Cardiac muscle cell (in vitro differentiated cells and primary cell): ENCODE results near the gene TDRD9. TPM values are rescaled to one million over a fixed set of nuclear protein-coding genes. Genes with fewer than 3 reads are reported as not detected.
A peak's percentile ranks its signal among the peaks of the same experiment; 100 is the strongest.

ENCODE experiments used
- DNase-seq, 2 donors: peaks; one replicate each; pipeline versions ENCODE4 v3.0.0 to v3.0.0-alpha.2; 2010 to 2017; ENCODE audit warnings: low read depth in 1 of 2, low spot score in 1 of 2
- H3K27ac ChIP-seq: fragments of 200-600 bp; sonication (generic); 2 replicates; pipeline ENCODE4 v1.5.1; 2016
- H3K27me3 ChIP-seq: fragments of 200-600 bp; sonication (generic); 2 replicates; pipeline ENCODE4 v1.6.0; 2016; ENCODE audit warnings: control low read depth
- H3K36me3 ChIP-seq: fragments of 200-600 bp; sonication (generic); 2 replicates; pipeline ENCODE4 v1.5.1; 2016; ENCODE audit warnings: control low read depth
- H3K4me1 ChIP-seq: fragments of 200-600 bp; sonication (generic); 2 replicates; pipeline ENCODE4 v1.8.1; 2017; ENCODE audit warnings: low read depth, mild to moderate bottlenecking, mixed run types
- H3K4me3 ChIP-seq: fragments of 200-600 bp; sonication (generic); 2 replicates; pipeline ENCODE4 v1.5.1; 2016; ENCODE audit warnings: mild to moderate bottlenecking
- H3K9me3 ChIP-seq: fragments of 200-600 bp; sonication (generic); 2 replicates; pipeline ENCODE4 v1.5.1; 2017; ENCODE audit warnings: low read depth, mild to moderate bottlenecking, control low read depth
- polyA plus RNA-seq: library from polyadenylated mRNA; unstranded; fragments of >200 nt; fragmentation: Nextera tagmentation; extraction: Ambion mirVana; gene quantifications from 2 replicates; pipeline ENCODE4 v1.2.1, GENCODE V29; 2016
- total RNA-seq: library from RNA; depleted of rRNA; stranded (reverse); fragments of >200 nt; gene quantifications from 2 replicates; pipeline ENCODE4 v1.2.3, GENCODE V29; 2016
- TF ChIP-seq, protein P1 (sequence below): IDR thresholded peaks from 2 replicates; pipeline ENCODE4 v1.5.1; 2012; ENCODE audit warnings: low read depth, mild to moderate bottlenecking, low read length

TDRD9 gene
- total and polyA plus RNA-seq, 2 experiments from 2014 or later, result 0.31 TPM; not detected in 1

DNA sequence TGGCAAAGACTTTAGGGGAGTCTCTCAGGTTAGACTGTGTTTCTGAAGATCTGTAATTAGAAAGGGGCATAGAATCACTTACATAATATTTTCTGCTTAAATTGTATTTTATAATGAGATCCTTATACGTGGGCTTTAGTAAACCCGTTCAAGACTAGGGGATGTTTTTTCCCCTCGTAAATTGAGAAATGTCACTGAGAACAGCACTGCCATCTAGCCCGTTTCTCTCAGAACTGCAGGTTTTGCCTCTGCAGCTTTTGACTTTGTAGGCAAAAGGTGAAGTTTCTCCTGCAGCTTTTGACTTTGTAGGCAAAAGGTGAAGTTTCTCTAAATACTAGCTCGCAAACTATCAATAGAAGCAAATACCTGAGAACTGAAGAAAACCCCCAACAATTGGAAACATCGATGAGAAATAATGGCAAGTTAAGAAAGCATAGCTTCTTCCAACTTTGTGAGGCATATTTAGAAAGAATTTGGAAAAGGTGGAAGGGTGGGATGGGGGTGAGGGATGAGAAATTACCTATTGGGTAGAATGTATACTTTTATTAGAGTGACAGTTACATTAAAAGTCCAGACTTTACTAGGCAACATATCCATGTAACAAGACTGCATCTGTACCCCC is 147.4 kb downstream of the TDRD9 start:
- TF ChIP-seq, protein P1, sequence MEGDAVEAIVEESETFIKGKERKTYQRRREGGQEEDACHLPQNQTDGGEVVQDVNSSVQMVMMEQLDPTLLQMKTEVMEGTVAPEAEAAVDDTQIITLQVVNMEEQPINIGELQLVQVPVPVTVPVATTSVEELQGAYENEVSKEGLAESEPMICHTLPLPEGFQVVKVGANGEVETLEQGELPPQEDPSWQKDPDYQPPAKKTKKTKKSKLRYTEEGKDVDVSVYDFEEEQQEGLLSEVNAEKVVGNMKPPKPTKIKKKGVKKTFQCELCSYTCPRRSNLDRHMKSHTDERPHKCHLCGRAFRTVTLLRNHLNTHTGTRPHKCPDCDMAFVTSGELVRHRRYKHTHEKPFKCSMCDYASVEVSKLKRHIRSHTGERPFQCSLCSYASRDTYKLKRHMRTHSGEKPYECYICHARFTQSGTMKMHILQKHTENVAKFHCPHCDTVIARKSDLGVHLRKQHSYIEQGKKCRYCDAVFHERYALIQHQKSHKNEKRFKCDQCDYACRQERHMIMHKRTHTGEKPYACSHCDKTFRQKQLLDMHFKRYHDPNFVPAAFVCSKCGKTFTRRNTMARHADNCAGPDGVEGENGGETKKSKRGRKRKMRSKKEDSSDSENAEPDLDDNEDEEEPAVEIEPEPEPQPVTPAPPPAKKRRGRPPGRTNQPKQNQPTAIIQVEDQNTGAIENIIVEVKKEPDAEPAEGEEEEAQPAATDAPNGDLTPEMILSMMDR, result peak; percentile 47
- no peak overlapping the region for H3K27ac ChIP-seq
- no peak overlapping the region for H3K4me3 ChIP-seq
- H3K36me3 ChIP-seq, result no peaks in the 10 kb centered on the region
- H3K9me3 ChIP-seq, result no peaks in the 10 kb centered on the region
- no peaks in the 10 kb centered on the region for H3K27me3 ChIP-seq
- DNase-seq, result peak in 1 of 2 donors; percentile 10
- no peaks in the 10 kb centered on the region for H3K4me1 ChIP-seq

DNA sequence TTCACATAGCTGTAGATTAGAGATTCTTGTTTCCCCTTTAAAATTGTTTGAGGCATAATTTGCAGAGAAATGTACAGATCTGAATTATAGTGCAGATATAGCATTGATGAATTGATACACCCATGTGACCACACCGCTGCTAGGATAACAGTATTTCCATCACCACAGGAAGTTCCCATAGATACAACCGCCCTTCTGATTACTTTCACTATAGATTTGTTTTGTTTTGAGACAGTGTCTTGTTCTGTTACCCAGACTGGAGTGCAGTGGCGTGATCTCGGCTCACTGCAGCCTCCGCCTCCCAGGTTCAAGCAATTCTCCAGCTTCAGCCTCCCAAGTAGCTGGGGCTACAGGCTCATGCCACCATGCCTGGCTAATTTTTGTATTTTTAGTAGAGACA is 148.5 kb downstream of the TDRD9 start:
- no peak overlapping the region for H3K27ac ChIP-seq
- no peaks in the 10 kb centered on the region for H3K4me1 ChIP-seq
- TF ChIP-seq, protein P1, result no peak
- H3K4me3 ChIP-seq, result no peak overlapping the region
- H3K36me3 ChIP-seq, result no peaks in the 10 kb centered on the region
- DNase-seq, result no peak
- H3K27me3 ChIP-seq, result no peaks in the 10 kb centered on the region
- H3K9me3 ChIP-seq, result no peaks in the 10 kb centered on the region

DNA sequence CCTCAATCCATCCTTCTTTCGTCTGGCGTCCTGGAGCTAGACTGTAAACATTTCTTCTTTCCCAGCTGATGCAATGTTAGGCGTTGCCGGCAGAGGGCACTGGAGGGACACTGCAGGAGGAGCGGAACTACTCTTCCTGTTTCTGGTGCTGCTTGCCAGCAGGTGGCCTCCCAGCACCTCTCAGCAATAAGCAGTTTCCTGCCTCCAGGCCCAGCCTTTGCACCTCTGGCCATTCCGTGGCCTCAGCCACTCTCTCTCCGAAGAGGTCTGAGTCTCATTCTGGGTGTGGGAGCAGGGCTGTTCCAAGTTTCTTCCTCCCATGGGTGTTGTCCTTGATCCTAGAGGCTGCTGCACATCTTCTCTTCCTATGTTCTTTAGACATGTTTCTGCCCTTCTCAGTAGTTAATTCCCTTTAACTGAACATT is 149.8 kb downstream of the TDRD9 start:
- peak; percentile 90 to 93 for DNase-seq
- TF ChIP-seq, protein P1, result peak; percentile 100
- H3K27ac ChIP-seq, result no peak overlapping the region
- H3K4me3 ChIP-seq, result no peak overlapping the region
- H3K27me3 ChIP-seq, result no peaks in the 10 kb centered on the region
- peaks cover 3% of the 10 kb centered on the region for H3K4me1 ChIP-seq
- H3K36me3 ChIP-seq, result no peaks in the 10 kb centered on the region
- no peaks in the 10 kb centered on the region for H3K9me3 ChIP-seq

DNA sequence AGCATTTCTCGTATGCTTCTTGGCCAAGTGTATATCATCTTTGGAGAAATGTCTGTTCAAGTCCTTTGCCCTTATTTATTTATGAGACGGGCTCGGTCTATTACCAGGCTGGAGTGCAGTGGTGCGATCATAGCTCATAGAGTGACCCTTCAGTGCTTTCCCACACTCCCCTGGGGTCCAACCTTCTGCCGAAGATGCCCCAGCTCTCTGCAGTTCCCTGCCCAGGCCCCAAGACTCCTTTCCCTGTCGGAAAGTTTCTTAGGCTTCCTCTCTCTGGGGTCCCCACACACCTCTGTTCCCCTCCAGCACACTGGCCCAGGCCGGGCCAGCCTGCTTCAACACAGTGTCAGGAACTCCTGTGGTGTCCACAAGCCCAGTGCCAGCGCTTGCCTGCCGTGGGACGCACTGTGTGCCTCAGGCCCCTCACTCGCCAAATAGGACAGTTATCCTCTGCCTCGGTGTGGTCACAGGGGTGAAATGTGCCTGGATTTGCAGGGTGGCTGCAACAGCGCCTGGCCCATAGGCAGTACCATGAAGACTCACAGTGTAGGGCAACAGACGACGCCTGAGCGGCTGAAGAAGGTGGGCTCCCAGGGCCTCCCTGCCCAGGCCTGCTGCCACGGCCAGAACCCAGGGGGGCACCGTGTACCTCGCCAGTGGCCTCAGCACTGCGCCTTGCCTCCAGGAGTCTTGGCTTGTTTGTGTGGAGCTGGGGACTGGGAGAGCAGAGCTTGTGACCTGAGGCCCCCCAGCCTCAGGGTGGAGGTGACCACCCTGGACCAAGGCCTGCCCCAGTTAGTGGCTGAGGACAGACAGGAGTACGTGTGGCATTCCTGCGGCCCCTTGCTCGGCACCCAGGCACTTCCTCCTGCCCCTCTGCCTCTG is 152.4 kb downstream of the TDRD9 start:
- H3K4me1 ChIP-seq, result peaks cover 14% of the 10 kb centered on the region
- H3K9me3 ChIP-seq, result no peaks in the 10 kb centered on the region
- no peak overlapping the region for H3K4me3 ChIP-seq
- H3K36me3 ChIP-seq, result no peaks in the 10 kb centered on the region
- DNase-seq, result no peak
- TF ChIP-seq, protein P1, result no peak
- no peak overlapping the region for H3K27ac ChIP-seq
- H3K27me3 ChIP-seq, result no peaks in the 10 kb centered on the region

DNA sequence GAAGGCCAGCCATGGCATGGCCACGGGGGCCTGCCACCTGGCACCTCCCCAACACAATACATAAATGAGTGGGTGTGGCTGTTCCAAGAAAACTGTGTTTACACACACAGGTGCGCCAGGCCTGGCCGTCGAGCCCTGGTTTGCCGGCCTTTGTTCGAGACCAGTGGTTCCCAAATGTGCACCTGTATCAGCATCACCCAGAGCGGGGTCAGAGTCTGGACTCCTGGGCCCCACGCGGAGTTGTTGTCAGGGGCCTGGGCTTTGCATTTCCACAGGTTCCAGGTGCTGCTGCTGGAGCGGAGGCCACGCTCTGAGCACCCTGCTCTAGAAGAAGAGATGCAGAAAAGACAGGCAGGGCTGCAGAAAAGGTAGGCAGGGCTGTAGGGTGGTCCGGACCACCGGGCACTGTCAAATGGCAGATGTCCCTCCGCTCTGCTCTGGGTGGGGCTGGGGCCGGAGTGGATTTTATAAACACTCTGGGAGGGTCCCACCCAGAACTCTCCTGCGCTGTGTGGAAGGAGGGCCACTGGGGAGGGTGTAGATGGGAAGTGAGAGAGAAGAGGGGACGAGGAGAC is 153.1 kb downstream of the TDRD9 start:
- TF ChIP-seq, protein P1, result no peak
- no peaks in the 10 kb centered on the region for H3K9me3 ChIP-seq
- no peak overlapping the region for H3K27ac ChIP-seq
- no peaks in the 10 kb centered on the region for H3K36me3 ChIP-seq
- H3K27me3 ChIP-seq, result no peaks in the 10 kb centered on the region
- peaks cover 15% of the 10 kb centered on the region for H3K4me1 ChIP-seq
- no peak overlapping the region for H3K4me3 ChIP-seq
- no peak for DNase-seq
